NCI-H446 (cell line): ENCODE measurements around the gene KLC4.

Experiments
- DNase-seq, 2 experiments: peaks; one replicate each; lab custom pipeline; 2025; lab: John Stamatoyannopoulos, UW

Gene KLC4

GRCh38 chr6:43059168-43060033 lies at the start of gene KLC4, which contains the start of gene MRPL2:
TSS of gene KLC4 (plus strand) at chr6:43059631. CDS start at chr6:43061336, 1,705 bp downstream.
TSS of gene MRPL2 (minus strand) at chr6:43059434. CDS start at chr6:43059381, 53 bp downstream.
- DNase-seq: peak; percentile 98

DNA sequence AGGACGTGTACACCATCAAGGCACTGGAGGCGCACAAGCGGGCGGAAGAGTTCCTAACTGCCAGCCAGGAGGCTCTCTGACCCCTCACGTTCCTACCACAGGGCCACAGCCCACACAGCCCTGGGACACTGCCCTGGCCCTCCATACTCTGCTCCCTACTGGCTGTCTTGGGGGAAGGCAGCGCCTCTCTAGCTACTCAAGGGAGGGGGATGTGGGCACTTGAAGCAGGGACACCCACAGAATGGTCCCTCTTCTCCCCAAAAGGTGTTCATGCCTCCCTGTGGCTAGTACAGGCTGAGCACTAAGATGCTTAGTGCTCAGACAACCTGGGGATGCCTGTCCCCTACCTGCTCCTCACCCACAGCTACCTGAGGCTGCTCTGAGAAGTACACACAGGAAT lies 48.2 kb upstream of the KLC4 start:
- DNase-seq: no peak

GRCh38 chr6:43012364-43012763 lies 47.1 kb upstream of the KLC4 start:
- DNase-seq: no peak

GRCh38 chr6:43013097-43013842 lies 46.2 kb upstream of the KLC4 start:
- DNase-seq: peak in 1 of 2 experiments; percentile 53

DNA sequence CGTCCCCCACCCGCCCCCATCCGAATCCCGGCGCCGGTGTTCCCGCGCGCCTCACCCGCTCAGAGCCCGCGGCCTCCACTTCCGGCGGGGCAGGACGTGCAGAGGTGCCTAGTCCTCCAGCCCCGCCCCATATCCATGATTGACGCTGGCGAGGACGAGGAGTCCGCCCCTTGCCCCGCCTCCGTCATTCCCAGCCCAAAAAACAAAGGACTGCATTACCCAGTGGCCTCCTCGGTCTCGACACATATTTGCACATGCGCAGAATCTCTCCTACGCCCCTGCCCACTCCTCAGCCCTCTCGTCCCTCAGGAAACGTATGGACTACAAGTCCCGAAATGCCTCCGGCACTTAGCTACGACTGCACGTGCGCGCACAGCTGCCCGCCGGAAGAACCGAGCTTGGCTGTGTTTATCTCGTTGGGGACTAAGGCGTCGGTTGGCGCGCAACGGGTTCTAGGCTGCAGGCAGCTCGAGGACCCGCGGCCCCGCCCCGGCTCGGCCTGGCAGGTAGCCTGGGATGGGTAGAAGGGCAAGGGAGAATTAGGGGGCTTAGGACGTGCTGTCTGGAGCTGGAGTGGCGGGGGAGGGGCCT lies 45.5 kb upstream of the KLC4 start, which contains the start of the genes KLHDC3 and MEA1:
Gene KLHDC3 (plus strand): TSS at position 407 of the 591 bp plus-strand sequence. CDS start 2,944 bp downstream, outside the sequence.
Gene MEA1 (minus strand): TSS at position 104 of the 591 bp plus-strand sequence. CDS start 133 bp downstream, outside the sequence.
- DNase-seq: peak; percentile 99

DNA sequence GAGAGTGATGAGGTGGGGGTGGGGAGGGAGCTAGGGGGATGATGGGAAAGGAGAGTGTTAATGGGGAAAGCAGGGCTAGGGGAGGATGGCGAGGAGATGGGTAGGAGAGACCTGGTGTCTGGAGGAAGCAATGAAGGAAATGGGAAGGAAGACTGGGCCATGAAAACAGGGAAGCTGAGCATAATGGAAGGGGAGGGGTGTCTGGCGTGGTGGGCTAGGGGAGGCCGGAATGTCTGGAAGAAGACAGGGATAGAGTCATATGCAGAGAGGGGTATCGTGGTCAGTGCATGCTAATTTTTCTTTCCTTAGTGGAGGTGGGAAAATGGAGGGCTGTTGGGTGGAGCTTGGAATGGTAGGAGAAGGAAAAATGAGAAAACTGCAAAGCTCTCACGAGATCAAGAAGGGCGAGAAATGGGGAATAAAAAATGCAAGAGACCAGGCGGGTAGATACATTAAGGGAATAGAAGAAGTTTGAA lies 45.0 kb upstream of the KLC4 start:
- DNase-seq: no peak

- DNase-seq: no peak
These were observed 43.1 kb upstream of the KLC4 start for GRCh38 chr6:43016176-43016942.

DNA sequence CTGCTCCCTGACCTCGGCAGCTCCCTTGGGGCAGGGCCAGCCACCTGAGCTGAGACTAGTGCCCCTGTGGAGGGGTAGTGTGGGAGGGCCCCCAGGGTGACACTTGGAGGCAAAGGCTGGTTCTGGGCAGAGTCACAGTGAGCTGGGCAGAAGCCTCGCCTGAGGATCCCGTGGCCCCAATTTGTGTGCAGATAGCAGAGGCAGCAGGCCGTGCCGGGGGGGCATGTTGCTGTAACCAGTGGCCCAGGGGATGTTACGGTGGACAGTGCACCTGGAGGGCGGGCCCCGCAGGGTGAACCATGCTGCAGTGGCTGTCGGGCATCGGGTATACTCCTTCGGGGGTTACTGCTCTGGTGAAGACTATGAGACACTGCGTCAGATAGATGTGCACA lies 42.5 kb upstream of the KLC4 start:
- no peak for DNase-seq

DNA sequence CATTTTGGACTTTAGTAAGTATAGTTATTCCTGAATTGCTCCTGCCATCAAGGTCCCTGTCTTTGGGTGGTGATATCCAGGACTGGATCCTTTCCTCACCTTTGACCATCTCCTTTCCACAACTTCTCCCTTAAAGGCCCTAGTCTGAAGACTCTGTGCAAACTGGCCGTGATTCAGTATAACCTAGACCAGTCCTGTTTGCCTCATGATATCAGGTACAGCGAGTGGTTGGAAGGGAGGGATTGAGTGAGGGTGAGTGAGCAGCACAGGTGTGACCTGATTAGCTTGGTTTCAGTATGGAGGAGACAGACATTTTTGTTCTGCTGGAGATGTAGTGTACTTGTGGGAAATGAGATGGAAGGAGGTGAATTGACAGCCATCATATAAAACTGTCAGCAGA lies 40.3 kb upstream of the KLC4 start:
- DNase-seq: no peak

DNA sequence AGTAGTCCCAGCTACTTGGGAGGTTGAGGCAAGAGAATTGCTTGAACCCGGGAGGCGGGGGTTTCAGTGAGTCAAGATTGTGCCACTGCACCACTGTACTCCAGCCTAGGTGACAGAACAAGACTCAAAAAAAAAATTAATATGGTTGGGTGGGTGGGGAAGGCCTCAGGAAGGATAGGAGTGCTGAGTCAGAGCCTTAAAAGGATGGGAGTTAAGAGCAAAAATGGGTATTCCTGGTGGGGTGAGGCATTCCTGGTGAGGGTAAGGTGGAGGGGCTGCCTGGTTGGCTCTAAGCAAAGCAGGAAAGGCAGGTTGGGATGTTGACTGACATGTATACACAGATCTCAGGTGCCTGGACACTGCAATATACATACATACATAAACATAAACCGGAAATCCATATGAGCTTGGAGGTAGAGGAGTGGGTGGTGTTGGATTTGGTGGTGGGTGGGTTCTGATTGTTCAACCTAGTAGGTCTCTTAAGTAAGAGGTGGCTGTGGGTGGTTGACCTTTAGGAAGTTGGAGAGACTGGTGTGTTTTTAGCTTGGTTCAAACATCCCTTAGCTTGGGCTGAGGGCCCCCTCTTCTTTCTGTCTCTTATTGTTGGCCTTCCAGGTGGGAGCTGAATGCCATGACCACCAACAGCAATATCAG lies 39.3 kb upstream of the KLC4 start:
- no peak for DNase-seq

GRCh38 chr6:43020847-43021246 lies 38.6 kb upstream of the KLC4 start:
- DNase-seq: no peak

DNA sequence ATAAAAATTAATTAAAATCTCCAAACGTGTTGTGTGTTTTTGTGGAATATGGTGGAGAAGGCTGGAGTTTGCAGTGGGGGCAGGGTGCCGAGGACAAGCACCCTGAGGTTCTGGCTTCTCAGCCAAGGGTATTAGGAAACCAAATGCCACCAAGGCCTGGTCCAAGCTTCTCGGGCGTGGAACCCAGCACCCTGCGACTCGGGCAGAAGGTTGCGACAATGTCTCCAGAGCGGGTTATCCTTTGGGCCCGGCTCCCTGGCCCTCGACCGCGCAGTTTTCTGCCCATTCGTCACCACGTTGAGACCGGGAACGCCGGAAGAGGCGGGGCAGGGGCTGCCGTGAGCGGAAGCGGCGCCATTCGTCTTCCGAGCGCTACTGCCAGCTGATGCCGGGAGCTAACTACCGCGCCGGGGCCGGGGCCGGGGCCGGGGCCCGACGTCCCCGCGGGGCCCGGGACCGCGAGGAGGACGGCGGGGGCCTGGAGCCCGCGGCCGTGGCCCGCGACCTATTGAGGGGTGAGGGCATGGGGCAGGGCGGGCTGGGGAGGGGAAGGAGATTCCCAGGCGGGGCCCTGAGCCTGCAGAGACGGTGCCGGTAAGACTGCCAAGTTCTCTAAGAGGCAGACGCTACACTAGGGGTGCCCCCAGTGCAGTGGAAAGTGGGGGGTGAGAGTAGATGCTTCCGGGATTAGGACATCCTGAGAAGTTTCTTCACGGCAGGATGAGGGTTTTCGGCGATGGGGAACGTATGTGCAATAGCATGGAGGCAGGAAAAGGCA lies 38.0 kb upstream of the KLC4 start, which contains the start of gene RRP36:
Gene RRP36 (plus strand): TSS at position 354 of the 778 bp plus-strand sequence. CDS start 32 bp downstream, at position 386.
- peak; percentile 40 to 82 for DNase-seq

GRCh38 chr6:43024436-43024835 lies 35.0 kb upstream of the KLC4 start:
- no peak for DNase-seq

DNA sequence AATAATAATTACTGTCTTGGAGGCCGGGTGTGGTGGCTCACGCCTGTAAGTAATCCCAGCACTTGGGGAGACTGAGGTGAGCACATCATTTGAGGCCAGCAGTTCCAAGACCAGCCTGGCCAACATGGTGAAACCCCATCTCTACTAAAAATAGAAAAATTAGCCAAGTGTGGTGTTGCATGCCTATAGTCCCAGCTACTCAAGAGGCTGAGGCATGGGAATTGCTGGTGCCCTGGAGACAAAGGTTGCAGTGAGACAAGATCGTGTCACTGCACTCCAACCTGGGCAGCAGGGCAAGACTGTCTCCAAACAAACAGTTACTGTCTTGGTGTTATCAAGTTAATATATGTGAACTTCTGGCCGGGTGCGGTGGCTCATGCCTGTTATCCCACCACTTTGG lies 33.1 kb upstream of the KLC4 start:
- no peak for DNase-seq

- no peak for DNase-seq
These were observed 30.3 kb upstream of the KLC4 start for GRCh38 chr6:43029120-43029519.

- no peak for DNase-seq
These were observed 27.1 kb upstream of the KLC4 start for GRCh38 chr6:43032326-43032725.

DNA sequence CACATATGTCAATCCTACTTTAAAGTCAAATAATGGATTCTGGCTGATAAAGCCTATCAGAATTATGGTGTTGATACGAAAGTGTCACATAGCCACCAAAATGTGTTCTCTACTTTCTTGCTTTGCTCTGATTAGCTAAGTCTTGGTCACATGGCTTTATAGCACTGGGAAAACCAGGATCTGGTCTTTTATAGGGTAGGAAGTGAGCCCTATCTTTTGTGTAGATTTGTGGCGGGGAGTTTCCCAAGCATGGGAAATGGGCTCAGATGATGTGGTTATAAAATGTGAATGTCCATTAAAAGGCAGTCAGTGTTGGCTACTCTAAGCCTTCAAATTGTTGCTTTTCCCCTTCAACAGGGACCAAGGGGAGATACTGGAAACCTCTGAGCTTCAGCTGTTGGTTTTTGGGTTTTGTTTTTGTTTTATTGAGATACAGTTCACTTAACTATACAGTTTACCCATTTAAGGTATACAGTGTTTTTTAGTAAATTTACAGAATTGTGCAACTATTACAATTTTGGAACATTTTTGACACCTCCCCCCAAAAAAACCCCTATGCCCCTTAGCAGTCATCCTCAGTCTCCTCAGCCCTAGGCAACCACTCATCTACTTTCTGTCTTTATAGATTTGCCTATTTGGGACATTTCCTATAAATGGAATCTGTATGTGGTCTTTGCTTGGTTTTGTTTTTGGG lies 25.8 kb upstream of the KLC4 start:
- DNase-seq: no peak

DNA sequence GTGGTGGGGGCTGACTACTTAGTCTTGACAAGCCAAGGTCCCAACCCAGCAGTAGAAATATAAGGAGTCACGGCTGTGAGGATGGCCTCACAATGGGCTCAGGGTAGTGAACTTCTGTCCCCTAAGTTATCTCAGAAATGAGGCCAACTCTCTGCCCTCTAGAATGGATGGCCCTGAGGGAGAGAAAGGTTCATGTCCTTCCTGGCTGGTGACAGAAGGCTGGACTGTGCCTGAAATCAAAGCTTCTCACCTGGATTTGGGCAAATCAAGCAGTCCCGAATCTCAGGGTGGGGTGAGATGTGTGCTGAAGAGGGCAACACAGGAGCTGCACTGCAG lies 25.3 kb upstream of the KLC4 start:
- no peak for DNase-seq

DNA sequence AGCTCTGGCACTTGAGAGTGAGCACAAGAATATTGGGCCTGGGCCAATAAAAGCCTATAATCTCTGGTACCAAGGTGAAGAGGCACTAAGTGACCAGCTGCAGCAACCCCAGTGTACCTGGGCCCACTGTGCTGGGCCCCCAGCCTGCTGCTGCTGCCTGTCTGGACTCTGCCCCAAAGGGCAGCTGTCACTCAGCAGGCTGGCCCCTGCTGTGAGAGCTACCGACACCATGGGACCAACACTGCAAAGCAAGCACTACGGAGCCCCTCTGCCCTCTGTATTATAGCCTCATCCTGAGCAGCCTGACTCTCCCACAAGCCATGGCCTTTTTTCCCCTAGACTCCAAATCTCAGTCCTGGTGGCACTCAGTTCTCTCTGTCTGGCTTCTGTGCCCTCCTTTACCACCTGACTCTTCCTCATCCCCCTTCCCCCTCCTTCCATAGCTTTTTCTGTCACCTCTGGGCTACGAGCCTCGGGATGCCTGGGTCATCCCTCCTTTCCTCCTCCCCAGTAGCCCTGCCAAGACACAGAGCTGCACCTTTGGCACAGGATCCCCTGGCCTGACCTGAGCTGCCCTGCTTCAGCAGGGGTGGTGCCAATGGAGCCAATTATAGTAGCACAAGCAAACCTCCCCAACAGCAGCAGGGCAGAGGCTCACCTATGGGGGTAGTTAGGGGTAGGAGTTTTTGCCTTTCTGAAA lies 23.8 kb upstream of the KLC4 start:
- DNase-seq: no peak
